Left lung (tissue), 10 donors: Measurements from ENCODE around the gene CBR3. TPM values are rescaled to one million over a fixed set of nuclear protein-coding genes. Genes with fewer than 3 reads are reported as not detected.

Experiments used
- ATAC-seq: fragments of 200-7000 bp; cut with Tn5 transposase; one replicate; pipeline ENCODE4 v1.9.1; 2020; ENCODE audit warnings: moderate library complexity
- DNase-seq, 4 donors: peaks; one replicate each; pipeline ENCODE4 v3.0.0-alpha.2; 2013 to 2020
- H3K27ac ChIP-seq, 2 donors: fragments of 200-600 bp; sonication (generic) in 1 of 2; one replicate each; pipeline versions ENCODE4 v1.5.0 to v1.8.0; 2020 to 2021
- H3K27me3 ChIP-seq, 2 donors: fragments of 200-600 bp; sonication (generic) in 1 of 2; one replicate each; pipeline versions ENCODE4 v1.5.0 to v1.8.0; 2020 to 2021
- H3K36me3 ChIP-seq, 2 donors: fragments of 200-600 bp; sonication (generic) in 1 of 2; one replicate each; pipeline versions ENCODE4 v1.5.0 to v1.8.0; 2020 to 2021
- H3K4me1 ChIP-seq, 2 donors: fragments of 200-600 bp; one replicate each; pipeline ENCODE4 v1.8.0; 2021
- H3K4me3 ChIP-seq, 2 donors: fragments of 200-600 bp; sonication (generic) in 1 of 2; one replicate each; pipeline versions ENCODE4 v1.5.0 to v1.8.0; 2020 to 2021; ENCODE audit warnings: mild to moderate bottlenecking in 1 of 2
- H3K9me3 ChIP-seq, 2 donors: fragments of 200-600 bp; sonication (generic) in 1 of 2; one replicate each; pipeline versions ENCODE4 v1.5.0 to v1.8.0; 2020 to 2021
- CTCF ChIP-seq, 2 donors: fragments of 200-600 bp; sonication (generic) in 1 of 2; IDR thresholded peaks; one replicate each; pipeline versions ENCODE4 v1.5.0 to v1.8.0; 2021; ENCODE audit warnings: antibody characterized with exemption in 2 of 2
- intact Hi-C, 2 donors: fragments of 100-400 bp; cut with DNase I; formaldehyde crosslinking; loops; one replicate each; pipeline versions ENCODE4 v1.11.2 to v1.14.2; 2022
- polyA plus RNA-seq, 6 donors: library from polyadenylated mRNA; unstranded; fragments of 120-200 nt; gene quantifications; one replicate each; pipeline ENCODE4 v1.2.1, GENCODE V29; 2013; ENCODE audit not compliant: insufficient read length in 6 of 6
- total RNA-seq, 2 donors: library from RNA; stranded (reverse); fragmentation: NEBNext Ultra II Directional; extraction: Animal tissue kit (Norgen Biotek cat#: 25700); gene quantifications; one replicate each; pipeline ENCODE4 v1.2.1, GENCODE V29; 2021
- donor health status: DM: no; HTN: yes; CAD: no.
- donor health status: DM: no; HTN: no; CAD: no.

The CBR3 gene
- total and polyA plus RNA-seq, 8 donors = 1.3 to 4.7 (median 2.3) TPM

- Histone ChIP-seq H3K9me3 (no peaks in the 10 kb centered on the region), H3K4me1 (peaks cover 0 to 25% of the 10 kb centered on the region in 2 donors), H3K27ac (no peak overlapping the region), H3K27me3 (no peaks in the 10 kb centered on the region), H3K36me3 (peaks cover 0 to 17% of the 10 kb centered on the region in 2 donors), H3K4me3 (no peak overlapping the region)
- DNase-seq (no peak), ATAC-seq (no peak)
- intact Hi-C loops = no loop called here
- no peak for TF ChIP-seq CTCF (IDR thresholded peaks at IDR 0.05)
Measured at GRCh38 chr21:36170823-36171222, 35.9 kb downstream of the CBR3 start.

GRCh38 chr21:36171336-36171735 is 36.5 kb downstream of the CBR3 start:
- Histone ChIP-seq H3K4me1 (peaks cover 0 to 25% of the 10 kb centered on the region in 2 donors), H3K4me3 (no peak overlapping the region), H3K9me3 (no peaks in the 10 kb centered on the region), H3K27ac (peak overlapping the region in 1 of 2 donors; percentile 25), H3K36me3 (peaks cover 0 to 11% of the 10 kb centered on the region in 2 donors), H3K27me3 (no peaks in the 10 kb centered on the region)
- ATAC-seq (peak; percentile 31), DNase-seq (no peak)
- intact Hi-C loops = no loop called here
- TF ChIP-seq CTCF (IDR thresholded peaks at IDR 0.05) = no peak

GRCh38 chr21:36171741-36172331 is 37.0 kb downstream of the CBR3 start:
- peak overlapping the region in 1 of 2 donors; percentile 25 for H3K27ac ChIP-seq
- intact Hi-C loops = no loop called here

GRCh38 chr21:36174780-36175179 is 39.9 kb downstream of the CBR3 start:
- intact Hi-C loops = no loop called here
- H3K9me3 ChIP-seq = no peaks in the 10 kb centered on the region
- no peak for TF ChIP-seq CTCF (IDR thresholded peaks at IDR 0.05)
- H3K4me1 ChIP-seq = peaks cover 0 to 44% of the 10 kb centered on the region in 2 donors
- H3K4me3 ChIP-seq = no peak overlapping the region
- H3K27me3 ChIP-seq = no peaks in the 10 kb centered on the region
- no peak overlapping the region for H3K27ac ChIP-seq
- no peak for DNase-seq
- ATAC-seq = no peak
- peaks cover 0 to 2% of the 10 kb centered on the region in 2 donors for H3K36me3 ChIP-seq

More at GRCh38 chr21:36171741-36172331, 37.0 kb downstream of the CBR3 start:
- ATAC-seq = peak; percentile 46
- no peak for TF ChIP-seq CTCF (IDR thresholded peaks at IDR 0.05)
- Histone ChIP-seq H3K4me3 (no peak overlapping the region), H3K36me3 (peaks cover 0 to 11% of the 10 kb centered on the region in 2 donors), H3K27me3 (no peaks in the 10 kb centered on the region), H3K4me1 (peaks cover 0 to 25% of the 10 kb centered on the region in 2 donors), H3K9me3 (no peaks in the 10 kb centered on the region)
- DNase-seq = no peak

- H3K4me1 ChIP-seq = peaks cover 0 to 44% of the 10 kb centered on the region in 2 donors
- intact Hi-C loops = no loop called here
- H3K27me3 ChIP-seq = no peaks in the 10 kb centered on the region
- TF ChIP-seq CTCF (IDR thresholded peaks at IDR 0.05) = no peak
- no peaks in the 10 kb centered on the region for H3K36me3 ChIP-seq
- H3K27ac ChIP-seq = no peak overlapping the region
- DNase-seq (no peak), ATAC-seq (no peak)
- H3K9me3 ChIP-seq = no peaks in the 10 kb centered on the region
- no peak overlapping the region for H3K4me3 ChIP-seq
Measured at GRCh38 chr21:36175771-36176565, 41.1 kb downstream of the CBR3 start.
